HepG2 (cell line): Measurements from ENCODE around the gene CELSR2. TPM values are rescaled to one million over a fixed set of nuclear protein-coding genes. Genes with fewer than 3 reads are reported as not detected.

Source experiments
- ATRX ChIP-seq: sonication (generic); formaldehyde crosslinking; IDR thresholded peaks from 2 replicates; pipeline ENCODE4 v1.4.0; 2020; ENCODE audit warnings: missing genetic modification reagents, borderline replicate concordance
- BCL3 ChIP-seq: sonication (generic); formaldehyde crosslinking; IDR thresholded peaks from 2 replicates; pipeline ENCODE4 v1.5.1; 2020; ENCODE audit warnings: mild to moderate bottlenecking, missing genetic modification reagents, moderate library complexity
- CSRNP1 ChIP-seq: sonication (generic); formaldehyde crosslinking; IDR thresholded peaks from 2 replicates; pipeline ENCODE4 v1.8.1; 2023; ENCODE audit warnings: mild to moderate bottlenecking, missing genetic modification reagents
- GPN1 ChIP-seq: sonication (generic); formaldehyde crosslinking; IDR thresholded peaks from 2 replicates; pipeline ENCODE4 v1.5.1; 2020; ENCODE audit warnings: missing genetic modification reagents, borderline replicate concordance
- MAX ChIP-seq: IDR thresholded peaks from 2 replicates; pipeline ENCODE4 v1.6.1; 2012; ENCODE audit warnings: inconsistent platforms
- PAX8 ChIP-seq: sonication (generic); formaldehyde crosslinking; IDR thresholded peaks from 2 replicates; pipeline ENCODE4 v1.8.0; 2022; ENCODE audit warnings: mild to moderate bottlenecking, missing genetic modification reagents, borderline replicate concordance
- TFAP4 ChIP-seq: sonication (generic); IDR thresholded peaks from 2 replicates; pipeline ENCODE4 v1.6.1; 2016; ENCODE audit warnings: low read depth, borderline replicate concordance
- ZNF136 ChIP-seq: sonication (generic); formaldehyde crosslinking; IDR thresholded peaks from 2 replicates; pipeline ENCODE4 v1.8.1; 2022; ENCODE audit warnings: low read depth, mild to moderate bottlenecking, moderate library complexity, missing genetic modification reagents
- ZNF263 ChIP-seq: sonication (generic); formaldehyde crosslinking; IDR thresholded peaks from 2 replicates; pipeline ENCODE4 v1.4.0; 2020; ENCODE audit warnings: missing genetic modification reagents
- ZNF331 ChIP-seq: sonication (generic); formaldehyde crosslinking; IDR thresholded peaks from 2 replicates; pipeline ENCODE4 v1.4.0; 2020; ENCODE audit warnings: missing genetic modification reagents
- ZNF83 ChIP-seq: sonication (generic); formaldehyde crosslinking; IDR thresholded peaks from 2 replicates; pipeline ENCODE4 v1.4.0; 2020; ENCODE audit warnings: missing genetic modification reagents, mild to moderate bottlenecking, borderline replicate concordance
- ZXDC ChIP-seq: sonication (generic); formaldehyde crosslinking; IDR thresholded peaks from 2 replicates; pipeline ENCODE4 v1.5.0; 2020; ENCODE audit warnings: mild to moderate bottlenecking, missing genetic modification reagents
- polyA plus RNA-seq, 8 experiments: library from polyadenylated mRNA; depleted of rRNA in 3 of 8; stranded (reverse) in 7 of 8; unstranded in 1 of 8; fragments of >200 nt; fragmentation: Illumina TruSeq in 4 of 8; extraction: Trizol in 4 of 8; gene quantifications; 2 replicates each; pipeline versions ENCODE4 v1.2.1 to v1.2.3, GENCODE V29; 2011 to 2016; ENCODE audit warnings: low read depth in 4 of 8, missing spikeins in 1 of 8, mixed read lengths in 1 of 8; ENCODE audit not compliant: insufficient read depth in 1 of 8
- total RNA-seq, 5 experiments: library from RNA; depleted of rRNA; stranded (reverse); fragments of >200 nt; fragmentation: Illumina TruSeq; extraction: Trizol; gene quantifications; 2 replicates each; pipeline ENCODE4 v1.2.3, GENCODE V29; 2016; ENCODE audit warnings: low read depth in 1 of 5
- TF ChIP-seq, protein P1 (sequence below): sonication (generic); formaldehyde crosslinking; conservative IDR thresholded peaks from 2 replicates; pipeline ENCODE4 v1.4.0; 2020; ENCODE audit warnings: missing genetic modification reagents
- TF ChIP-seq, protein P2 (sequence below): sonication (generic); formaldehyde crosslinking; IDR thresholded peaks from 2 replicates; pipeline ENCODE4 v1.5.0; 2020; ENCODE audit warnings: mild to moderate bottlenecking, missing genetic modification reagents

The CELSR2 gene
- total and polyA plus RNA-seq, 2 of the 13 experiments (the other 11 are each of a cell fraction or from before 2014, with no cell fraction given), result 4.0 to 6.6 TPM

DNA sequence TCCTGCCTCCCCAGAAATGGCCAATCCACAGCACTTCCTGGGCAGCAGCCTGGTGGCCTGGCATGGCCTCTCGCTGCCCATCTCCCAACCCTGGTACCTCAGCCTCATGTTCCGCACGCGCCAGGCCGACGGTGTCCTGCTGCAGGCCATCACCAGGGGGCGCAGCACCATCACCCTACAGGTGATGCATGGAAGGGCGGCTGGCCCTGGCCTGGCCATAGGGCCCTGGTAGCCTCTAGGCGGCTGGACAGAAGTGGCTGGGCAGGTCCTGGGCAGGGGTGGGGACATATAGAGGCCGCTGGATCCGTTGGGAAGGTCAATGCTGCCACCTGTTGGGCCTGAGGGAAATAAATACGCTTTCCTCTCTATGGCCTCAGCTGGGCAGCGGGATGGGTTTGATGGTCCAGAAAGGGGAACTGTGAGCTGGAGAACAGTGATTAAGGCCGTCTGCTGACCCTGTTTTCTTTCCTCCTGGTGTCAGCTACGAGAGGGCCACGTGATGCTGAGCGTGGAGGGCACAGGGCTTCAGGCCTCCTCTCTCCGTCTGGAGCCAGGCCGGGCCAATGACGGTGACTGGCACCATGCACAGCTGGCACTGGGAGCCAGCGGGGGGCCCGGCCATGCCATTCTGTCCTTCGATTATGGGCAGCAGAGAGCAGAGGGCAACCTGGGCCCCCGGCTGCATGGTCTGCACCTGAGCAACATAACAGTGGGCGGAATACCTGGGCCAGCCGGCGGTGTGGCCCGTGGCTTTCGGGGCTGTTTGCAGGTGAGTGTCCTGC, 14.4 kb downstream of the CELSR2 start (continued):
- TF ChIP-seq ZXDC (CRISPR knock-in tag) (no peak), BCL3 (peak; percentile 79; the same call in 1 of the 2 replicates), CSRNP1 (CRISPR knock-in tag) (0 out of 2 replicates have a peak, but pooled peaks have one; percentile 16), ZNF83 (CRISPR knock-in tag) (no peak), ATRX (CRISPR knock-in tag) (no peak), MAX (peak; percentile 93), ZNF136 (0 out of 2 replicates have a peak, but pooled peaks have one; percentile 86), ZNF331 (CRISPR knock-in tag) (peak; percentile 94), GPN1 (CRISPR knock-in tag) (no peak), ZNF263 (CRISPR knock-in tag) (peak; percentile 23; the same call in 1 of the 2 replicates), TFAP4 (peak; percentile 90; the same call in 1 of the 2 replicates), PAX8 (CRISPR knock-in tag) (0 out of 2 replicates have a peak, but pooled peaks have one; percentile 48)
- TF ChIP-seq, protein P1, sequence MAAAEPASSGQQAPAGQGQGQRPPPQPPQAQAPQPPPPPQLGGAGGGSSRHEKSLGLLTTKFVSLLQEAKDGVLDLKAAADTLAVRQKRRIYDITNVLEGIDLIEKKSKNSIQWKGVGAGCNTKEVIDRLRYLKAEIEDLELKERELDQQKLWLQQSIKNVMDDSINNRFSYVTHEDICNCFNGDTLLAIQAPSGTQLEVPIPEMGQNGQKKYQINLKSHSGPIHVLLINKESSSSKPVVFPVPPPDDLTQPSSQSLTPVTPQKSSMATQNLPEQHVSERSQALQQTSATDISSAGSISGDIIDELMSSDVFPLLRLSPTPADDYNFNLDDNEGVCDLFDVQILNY (CRISPR knock-in tag), result peak; percentile 32; the same call in 1 of the 2 replicates
- TF ChIP-seq, protein P2, sequence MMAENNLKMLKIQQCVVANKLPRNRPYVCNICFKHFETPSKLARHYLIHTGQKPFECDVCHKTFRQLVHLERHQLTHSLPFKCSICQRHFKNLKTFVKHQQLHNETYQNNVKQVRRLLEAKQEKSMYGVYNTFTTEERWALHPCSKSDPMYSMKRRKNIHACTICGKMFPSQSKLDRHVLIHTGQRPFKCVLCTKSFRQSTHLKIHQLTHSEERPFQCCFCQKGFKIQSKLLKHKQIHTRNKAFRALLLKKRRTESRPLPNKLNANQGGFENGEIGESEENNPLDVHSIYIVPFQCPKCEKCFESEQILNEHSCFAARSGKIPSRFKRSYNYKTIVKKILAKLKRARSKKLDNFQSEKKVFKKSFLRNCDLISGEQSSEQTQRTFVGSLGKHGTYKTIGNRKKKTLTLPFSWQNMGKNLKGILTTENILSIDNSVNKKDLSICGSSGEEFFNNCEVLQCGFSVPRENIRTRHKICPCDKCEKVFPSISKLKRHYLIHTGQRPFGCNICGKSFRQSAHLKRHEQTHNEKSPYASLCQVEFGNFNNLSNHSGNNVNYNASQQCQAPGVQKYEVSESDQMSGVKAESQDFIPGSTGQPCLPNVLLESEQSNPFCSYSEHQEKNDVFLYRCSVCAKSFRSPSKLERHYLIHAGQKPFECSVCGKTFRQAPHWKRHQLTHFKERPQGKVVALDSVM, result peak; percentile 80
